Spleen (tissue), 11 donors: ENCODE data around the gene TBC1D22A. TPM values are rescaled to one million over a fixed set of nuclear protein-coding genes. Genes with fewer than 3 reads are reported as not detected.
A peak's percentile ranks its signal among the peaks of the same experiment; 100 is the strongest.

ENCODE experiments used
- DNase-seq: peaks from one replicate; pipeline ENCODE4 v3.0.0-alpha.2; 2020
- H3K27ac ChIP-seq, 8 donors: fragments of 200-600 bp; sonication (generic) in 7 of 8; 1 replicate in 4 of 8; 2 replicates in 4 of 8; pipeline versions ENCODE4 v1.5.0 to v1.8.0; 2016 to 2021; ENCODE audit warnings: inconsistent platforms in 4 of 8, mild to moderate bottlenecking in 4 of 8, moderate library complexity in 1 of 8
- H3K27me3 ChIP-seq, 7 donors: fragments of 200-600 bp; sonication (generic) in 6 of 7; replicated peaks in 1 of 7; 1 replicate in 4 of 7; 2 replicates in 3 of 7; pipeline versions ENCODE4 v1.5.0 to v1.8.0; 2016 to 2021; ENCODE audit warnings: inconsistent platforms in 3 of 7, mild to moderate bottlenecking in 1 of 7
- H3K36me3 ChIP-seq, 6 donors: fragments of 200-600 bp; sonication (generic) in 5 of 6; 1 replicate in 4 of 6; 2 replicates in 2 of 6; pipeline versions ENCODE4 v1.5.0 to v1.8.0; 2016 to 2021; ENCODE audit warnings: inconsistent platforms in 2 of 6
- H3K4me1 ChIP-seq, 6 donors: fragments of 200-600 bp; sonication (generic) in 5 of 6; 1 replicate in 3 of 6; 2 replicates in 3 of 6; pipeline versions ENCODE4 v1.5.0 to v1.8.0; 2016 to 2021; ENCODE audit warnings: inconsistent platforms in 3 of 6
- H3K4me3 ChIP-seq, 8 donors: fragments of 200-600 bp; sonication (generic) in 7 of 8; 1 replicate in 4 of 8; 2 replicates in 4 of 8; pipeline versions ENCODE4 v1.5.0 to v1.8.0; 2016 to 2021; ENCODE audit warnings: inconsistent platforms in 4 of 8, mild to moderate bottlenecking in 4 of 8, moderate library complexity in 2 of 8
- H3K9me3 ChIP-seq, 8 donors: fragments of 200-600 bp; sonication (generic) in 7 of 8; 1 replicate in 4 of 8; 2 replicates in 4 of 8; pipeline versions ENCODE4 v1.5.0 to v1.8.0; 2016 to 2021; ENCODE audit warnings: inconsistent platforms in 4 of 8
- CTCF ChIP-seq, 11 experiments: fragments of 200-600 bp in 7 of 11; fragments of 450-650 bp in 4 of 11; sonication (generic) in 4 of 11; IDR thresholded peaks in 8 of 11; conservative IDR thresholded peaks in 3 of 11; 1 replicate in 7 of 11; 2 replicates in 4 of 11; pipeline versions ENCODE4 v1.4.0 to v1.8.0; 2016 to 2021; ENCODE audit warnings: antibody characterized with exemption in 11 of 11, inconsistent platforms in 4 of 11, mild to moderate bottlenecking in 1 of 11
- POLR2A ChIP-seq, 3 donors: fragments of 450-650 bp; IDR thresholded peaks; one replicate each; pipeline ENCODE4 v1.5.1; 2017; ENCODE audit warnings: antibody characterized with exemption in 3 of 3, mild to moderate bottlenecking in 1 of 3
- POLR2AphosphoS5 ChIP-seq, 3 donors: sonication (generic); formaldehyde crosslinking; IDR thresholded peaks; one replicate each; pipeline ENCODE4 v1.5.1; 2017; ENCODE audit warnings: antibody characterized with exemption in 3 of 3
- WGBS, 5 donors: extraction: QIAGEN DNeasy Blood & Tissue Kit in 3 of 5; methylation state at CpG; one replicate each; pipeline versions ENCODE4 v1.1.5 to v1.1.7; 2013 to 2018; 5-methylcytosine and 5-hydroxymethylcytosine counted together
- intact Hi-C: fragments of 100-400 bp; cut with DNase I; formaldehyde crosslinking; loops from one replicate; pipeline ENCODE4 v1.15.0; 2023; ENCODE audit warnings: low total_unique reads
- polyA plus RNA-seq, 3 donors: library from polyadenylated mRNA; stranded (reverse); fragments of 200-250 nt; gene quantifications; one replicate each; pipeline ENCODE4 v1.2.1, GENCODE V29; 2013
- total RNA-seq, 7 donors: library from RNA; depleted of rRNA in 3 of 7; stranded (reverse); fragments of >200 nt in 3 of 7; fragmentation: NEBNext Ultra II Directional in 4 of 7; extraction: Animal tissue kit (Norgen Biotek cat#: 25700) in 4 of 7; gene quantifications; one replicate each; pipeline versions ENCODE4 v1.1.0 to v1.2.1, GENCODE V29; 2016 to 2021
- donor health status: healthy with polysubstance abuse.
- donor health status: DM: no; HTN: no; CAD: no; lungs with moderate emphysema.
- donor health status: DM: no; HTN: no; CAD: no.
- donor health status: Bipolar disorder and iron deficiency.
- donor health status: healthy.
- donor health status: DM: no; HTN: no; CAD: no.
- donor health status: DM: yes; HTN: yes; CAD: no.

TBC1D22A gene
- total and polyA plus RNA-seq, 10 donors, result 17.2 to 66.9 (median 49.6) TPM

GRCh38 chr22:46929710-46930204 is 167.3 kb downstream of the TBC1D22A start:
- Histone ChIP-seq H3K27ac (no peak overlapping the region), H3K27me3 (no peaks in the 10 kb centered on the region)
- WGBS, 5 donors, result 89 to 95% (median 94%) methylated on average over 9 of the region's 9 CpGs

GRCh38 chr22:46931414-46931813 is 169.0 kb downstream of the TBC1D22A start:
- Histone ChIP-seq H3K36me3 (peaks cover 0 to 69% (median 4%) of the 10 kb centered on the region in 6 donors), H3K4me3 (no peak overlapping the region), H3K27ac (no peak overlapping the region), H3K4me1 (peaks cover 3 to 45% (median 16%) of the 10 kb centered on the region in 6 donors), H3K9me3 (no peaks in the 10 kb centered on the region), H3K27me3 (no peaks in the 10 kb centered on the region)
- no peak for DNase-seq
- WGBS, 5 donors, result 87 to 93% (median 88%) methylated on average over 5 of the region's 5 CpGs
- TF ChIP-seq POLR2A (IDR thresholded peaks at IDR 0.05) (no peak), POLR2AphosphoS5 (IDR thresholded peaks at IDR 0.05) (no peak), CTCF (IDR thresholded peaks at IDR 0.05 in 8 of 11, conservative IDR thresholded peaks at IDR 0.05 in 3 of 11) (no peak)
- intact Hi-C loops, result no loop called here

More at GRCh38 chr22:46929710-46930204, 167.3 kb downstream of the TBC1D22A start:
- intact Hi-C loops, result no loop called here
- H3K4me1 ChIP-seq, result peaks cover 0 to 31% (median 10%) of the 10 kb centered on the region in 6 donors
- DNase-seq, result no peak
- H3K4me3 ChIP-seq, result no peak overlapping the region
- no peak for TF ChIP-seq POLR2A (IDR thresholded peaks at IDR 0.05)
- no peak for TF ChIP-seq CTCF (IDR thresholded peaks at IDR 0.05 in 8 of 11, conservative IDR thresholded peaks at IDR 0.05 in 3 of 11)
- no peak for TF ChIP-seq POLR2AphosphoS5 (IDR thresholded peaks at IDR 0.05)
- peaks cover 0 to 62% (median 4%) of the 10 kb centered on the region in 6 donors for H3K36me3 ChIP-seq
- no peaks in the 10 kb centered on the region for H3K9me3 ChIP-seq

GRCh38 chr22:46931881-46932280 is 169.4 kb downstream of the TBC1D22A start:
- Histone ChIP-seq H3K4me1 (peaks cover 3 to 48% (median 18%) of the 10 kb centered on the region in 6 donors), H3K27me3 (no peaks in the 10 kb centered on the region), H3K36me3 (peaks cover 0 to 67% (median 4%) of the 10 kb centered on the region in 6 donors), H3K27ac (no peak overlapping the region), H3K9me3 (no peaks in the 10 kb centered on the region), H3K4me3 (no peak overlapping the region)
- intact Hi-C loops, result no loop called here
- no peak for DNase-seq
- no peak for TF ChIP-seq CTCF (IDR thresholded peaks at IDR 0.05 in 8 of 11, conservative IDR thresholded peaks at IDR 0.05 in 3 of 11)
- TF ChIP-seq POLR2AphosphoS5 (IDR thresholded peaks at IDR 0.05), result no peak
- no peak for TF ChIP-seq POLR2A (IDR thresholded peaks at IDR 0.05)
- WGBS, 5 donors, result 96 to 97% (median 96%) methylated on average over 10 of the region's 10 CpGs

- Histone ChIP-seq H3K4me1 (peaks cover 3 to 48% (median 18%) of the 10 kb centered on the region in 6 donors), H3K9me3 (no peaks in the 10 kb centered on the region), H3K36me3 (peaks cover 0 to 60% (median 2%) of the 10 kb centered on the region in 6 donors), H3K27me3 (no peaks in the 10 kb centered on the region), H3K27ac (peak overlapping the region in 4 of 8 donors; percentile 15 to 68 (median 40)), H3K4me3 (no peak overlapping the region)
- TF ChIP-seq POLR2A (IDR thresholded peaks at IDR 0.05), result no peak
- TF ChIP-seq CTCF (IDR thresholded peaks at IDR 0.05 in 8 of 11, conservative IDR thresholded peaks at IDR 0.05 in 3 of 11), result no peak
- TF ChIP-seq POLR2AphosphoS5 (IDR thresholded peaks at IDR 0.05), result peak in 2 of 3 donors; percentile 36 to 48
- DNase-seq, result no peak
- intact Hi-C loops, result no loop called here
- 73 to 84% (median 84%) methylated on average over 11 of the region's 11 CpGs for WGBS, 5 donors
Measured at GRCh38 chr22:46933040-46933930, 170.8 kb downstream of the TBC1D22A start.
